H9 (cell line): ENCODE measurements around the gene ARHGEF7. TPM values are rescaled to one million over a fixed set of nuclear protein-coding genes. Genes with fewer than 3 reads are reported as not detected.

ENCODE experiments used
- DNase-seq: peaks from one replicate; pipeline ENCODE4 v3.0.0-alpha.2; 2017
- H2AFZ ChIP-seq: one replicate; pipeline ENCODE4 v1.6.1; 2013; ENCODE audit warnings: mild to moderate bottlenecking, low read length, control low read depth, moderate library complexity
- H2AK5ac ChIP-seq: 2 replicates; pipeline ENCODE4 v1.6.1; 2013; ENCODE audit warnings: low read length, control low read depth, mixed read lengths; ENCODE audit not compliant: insufficient read length
- H2BK120ac ChIP-seq: one replicate; pipeline ENCODE4 v1.6.1; 2013; ENCODE audit warnings: low read depth, mild to moderate bottlenecking, low read length, control low read depth, inconsistent platforms; ENCODE audit not compliant: poor library complexity, severe bottlenecking
- H2BK12ac ChIP-seq: 2 replicates; pipeline ENCODE4 v1.6.1; 2013; ENCODE audit warnings: low read length, control low read depth, mixed read lengths, low read depth; ENCODE audit not compliant: insufficient read length
- H2BK15ac ChIP-seq: 2 replicates; pipeline ENCODE4 v1.6.1; 2013; ENCODE audit warnings: low read depth, low read length, control low read depth
- H2BK20ac ChIP-seq: one replicate; pipeline ENCODE4 v1.6.1; 2013; ENCODE audit warnings: low read depth, mild to moderate bottlenecking, low read length, control low read depth, inconsistent platforms; ENCODE audit not compliant: poor library complexity, severe bottlenecking
- H2BK5ac ChIP-seq: 2 replicates; pipeline ENCODE4 v1.6.1; 2013; ENCODE audit warnings: low read length, control low read depth, mixed read lengths; ENCODE audit not compliant: insufficient read length
- H3K14ac ChIP-seq: 2 replicates; pipeline ENCODE4 v1.6.1; 2013; ENCODE audit warnings: low read length, control low read depth; ENCODE audit not compliant: insufficient read depth
- H3K18ac ChIP-seq: 2 replicates; pipeline ENCODE4 v1.6.1; 2013; ENCODE audit warnings: low read depth, mild to moderate bottlenecking, mixed read lengths, low read length, control low read depth; ENCODE audit not compliant: insufficient read length
- H3K23ac ChIP-seq: 2 replicates; pipeline ENCODE4 v1.6.1; 2013; ENCODE audit warnings: low read length, control low read depth, mixed read lengths, low read depth; ENCODE audit not compliant: insufficient read length
- H3K23me2 ChIP-seq: 2 replicates; pipeline ENCODE4 v1.6.1; 2013; ENCODE audit warnings: low read depth, mild to moderate bottlenecking, mixed read lengths, low read length, control low read depth; ENCODE audit not compliant: insufficient read length, poor library complexity, severe bottlenecking
- H3K27ac ChIP-seq: 2 replicates; pipeline ENCODE4 v1.5.1; 2013; ENCODE audit warnings: low read length, control low read depth, mixed read lengths, low read depth; ENCODE audit not compliant: insufficient read length
- H3K27me3 ChIP-seq: 2 replicates; pipeline ENCODE4 v1.6.1; 2013; ENCODE audit warnings: low read length, control low read depth, inconsistent platforms; ENCODE audit not compliant: insufficient read depth
- H3K4ac ChIP-seq: 2 replicates; pipeline ENCODE4 v1.6.1; 2013; ENCODE audit warnings: low read depth, mild to moderate bottlenecking, control low read depth, inconsistent platforms, low read length, moderate library complexity
- H3K4me1 ChIP-seq: 2 replicates; pipeline ENCODE4 v1.6.1; 2013; ENCODE audit warnings: low read length, control low read depth, inconsistent platforms; ENCODE audit not compliant: insufficient read depth
- H3K4me2 ChIP-seq: 2 replicates; pipeline ENCODE4 v1.6.1; 2013; ENCODE audit warnings: low read length, control low read depth, mixed read lengths; ENCODE audit not compliant: insufficient read length, insufficient read depth
- H3K56ac ChIP-seq: 2 replicates; pipeline ENCODE4 v1.6.1; 2013; ENCODE audit warnings: low read depth, mild to moderate bottlenecking, mixed read lengths, low read length, control low read depth; ENCODE audit not compliant: insufficient read length
- H3K79me1 ChIP-seq: 2 replicates; pipeline ENCODE4 v1.6.1; 2013; ENCODE audit warnings: low read depth, mild to moderate bottlenecking, moderate library complexity, low read length, control low read depth, inconsistent platforms; ENCODE audit not compliant: insufficient read depth, poor library complexity, severe bottlenecking
- H3K79me2 ChIP-seq: 2 replicates; pipeline ENCODE4 v1.6.1; 2013; ENCODE audit warnings: low read length, control low read depth, inconsistent platforms; ENCODE audit not compliant: insufficient read depth
- H3K9ac ChIP-seq: 2 replicates; pipeline ENCODE4 v1.6.1; 2013; ENCODE audit warnings: low read length, control low read depth, mixed read lengths; ENCODE audit not compliant: insufficient read length; ENCODE audit errors: extremely low read depth
- H3K9me3 ChIP-seq: one replicate; pipeline ENCODE4 v1.6.1; 2013; ENCODE audit warnings: low read depth, low read length, inconsistent platforms; ENCODE audit not compliant: control insufficient read depth
- H3T11ph ChIP-seq: one replicate; pipeline ENCODE4 v1.6.1; 2013; ENCODE audit warnings: mild to moderate bottlenecking, low read length, control low read depth, inconsistent platforms
- H4K20me1 ChIP-seq: one replicate; pipeline ENCODE4 v1.6.1; 2013; ENCODE audit not compliant: control insufficient read depth, insufficient read length, insufficient read depth
- H4K5ac ChIP-seq: 2 replicates; pipeline ENCODE4 v1.6.1; 2013; ENCODE audit warnings: low read depth, mild to moderate bottlenecking, mixed read lengths, low read length, control low read depth; ENCODE audit not compliant: insufficient read length
- H4K8ac ChIP-seq: replicated peaks from 2 replicates; pipeline ENCODE4 v1.6.1; 2013; ENCODE audit warnings: low read length, control low read depth, mixed read lengths, low read depth; ENCODE audit not compliant: insufficient read length
- H4K91ac ChIP-seq: 2 replicates; pipeline ENCODE4 v1.6.1; 2013; ENCODE audit warnings: low read depth, mild to moderate bottlenecking, moderate library complexity, mixed read lengths, low read length, control low read depth; ENCODE audit not compliant: insufficient read length
- H3K27ac Mint-ChIP-seq, 3 experiments: 2 replicates in 2 of 3; 3 replicates in 1 of 3; pipeline ENCODE4 v1.8.0; 2020 to 2021; ENCODE audit warnings: mixed read lengths in 3 of 3, mild to moderate bottlenecking in 1 of 3, moderate library complexity in 1 of 3
- H3K27me3 Mint-ChIP-seq: 2 replicates; pipeline ENCODE4 v1.8.0; 2021; ENCODE audit warnings: low read depth, mild to moderate bottlenecking, moderate library complexity, mixed read lengths
- H3K36me3 Mint-ChIP-seq, 3 experiments: 2 replicates in 2 of 3; 3 replicates in 1 of 3; pipeline ENCODE4 v1.8.0; 2020 to 2021; ENCODE audit warnings: low read depth in 3 of 3, mixed read lengths in 3 of 3; ENCODE audit not compliant: insufficient read depth in 1 of 3
- H3K4me1 Mint-ChIP-seq, 2 experiments: 2 replicates each; pipeline ENCODE4 v1.8.0; 2020; ENCODE audit warnings: mixed read lengths in 2 of 2
- H3K4me3 Mint-ChIP-seq, 2 experiments: 2 replicates in 1 of 2; 3 replicates in 1 of 2; pipeline ENCODE4 v1.8.0; 2020 to 2021; ENCODE audit warnings: mild to moderate bottlenecking in 2 of 2, mixed read lengths in 2 of 2, moderate library complexity in 1 of 2
- H3K9me3 Mint-ChIP-seq, 2 experiments: 2 replicates in 1 of 2; 3 replicates in 1 of 2; pipeline ENCODE4 v1.8.0; 2020; ENCODE audit warnings: mild to moderate bottlenecking in 2 of 2, mixed read lengths in 2 of 2, moderate library complexity in 1 of 2
- WGBS: extraction: QIAGEN DNeasy Blood & Tissue Kit; methylation state at CpG from one replicate; pipeline ENCODE4 v1.1.7; 2013; ENCODE audit warnings: missing lambda C conversion rate, low lambda C conversion rate, mixed read lengths; ENCODE audit not compliant: insufficient read length; ENCODE audit errors: extremely low coverage; 5-methylcytosine and 5-hydroxymethylcytosine counted together
- total RNA-seq: library from RNA; stranded (reverse); gene quantifications from 2 replicates; pipeline ENCODE4 v1.2.1, GENCODE V29; 2021
- TF ChIP-seq, protein P1 (sequence below): fragments of 200-600 bp; sonication (generic); conservative IDR thresholded peaks from 3 replicates; pipeline ENCODE4 v1.8.0; 2021; ENCODE audit warnings: antibody characterized with exemption, mild to moderate bottlenecking

ARHGEF7 gene
- total RNA-seq, 1 experiment from 2014 or later: 51.9 TPM

DNA sequence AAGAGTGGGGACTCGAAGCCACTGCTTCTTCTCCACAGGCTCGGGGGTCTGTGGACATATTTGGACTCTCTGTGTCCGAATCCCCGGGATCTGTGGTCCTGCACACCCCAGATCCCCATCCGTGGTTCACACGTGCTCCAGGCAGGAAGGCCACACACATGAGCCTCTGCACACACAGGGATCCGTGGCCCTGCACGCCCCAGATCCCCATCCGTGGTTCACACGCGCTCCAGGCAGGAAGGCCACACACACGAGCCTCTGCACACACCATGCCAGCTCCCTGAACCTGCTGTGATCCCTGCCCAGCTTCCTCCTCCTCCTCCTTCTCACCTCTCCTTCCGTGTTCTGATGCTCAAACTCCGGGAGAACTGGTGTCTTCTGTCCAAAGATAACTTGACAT lies 208.4 kb downstream of the ARHGEF7 start:
- Histone ChIP-seq H3K23me2 (no peaks in the 10 kb centered on the region), H2BK5ac (no peak overlapping the region), H2BK120ac (no peak overlapping the region), H3K27ac (no peak overlapping the region), H3K9ac (no peak overlapping the region), H3K18ac (no peak overlapping the region), H4K5ac (no peak overlapping the region), H2BK12ac (no peak overlapping the region), H3K4me1 (no peaks in the 10 kb centered on the region), H2BK20ac (no peak overlapping the region), H2AFZ (no peak overlapping the region), H4K91ac (no peak overlapping the region), H3K27me3 (no peaks in the 10 kb centered on the region), H3K4ac (no peak overlapping the region), H3T11ph (no peak overlapping the region), H3K23ac (no peak overlapping the region), H3K4me2 (no peak overlapping the region), H2BK15ac (no peak overlapping the region), H4K20me1 (no peaks in the 10 kb centered on the region), H3K79me2 (no peaks in the 10 kb centered on the region), H3K9me3 (no peaks in the 10 kb centered on the region), H3K56ac (no peak overlapping the region), H3K14ac (no peak overlapping the region), H3K79me1 (no peaks in the 10 kb centered on the region), H4K8ac (no peak overlapping the region), H2AK5ac (no peak overlapping the region)
- Mint-ChIP-seq H3K27me3 (no peaks in the 10 kb centered on the region), H3K27ac (peak overlapping the region in 1 of 3 experiments; percentile 1; a peak in 1 of 7 replicates), H3K9me3 (no peaks in the 10 kb centered on the region; a peak in 1 of 5 replicates), H3K36me3 (no peaks in the 10 kb centered on the region; a peak in 1 of 7 replicates), H3K4me1 (peaks cover 5 to 7% of the 10 kb centered on the region in 2 experiments; a peak in 2 of 4 replicates), H3K4me3 (no peak overlapping the region)
- DNase-seq: peak; percentile 17
- WGBS: no CpG with 5 or more reads among the region's 14 CpGs
- TF ChIP-seq, protein P1, sequence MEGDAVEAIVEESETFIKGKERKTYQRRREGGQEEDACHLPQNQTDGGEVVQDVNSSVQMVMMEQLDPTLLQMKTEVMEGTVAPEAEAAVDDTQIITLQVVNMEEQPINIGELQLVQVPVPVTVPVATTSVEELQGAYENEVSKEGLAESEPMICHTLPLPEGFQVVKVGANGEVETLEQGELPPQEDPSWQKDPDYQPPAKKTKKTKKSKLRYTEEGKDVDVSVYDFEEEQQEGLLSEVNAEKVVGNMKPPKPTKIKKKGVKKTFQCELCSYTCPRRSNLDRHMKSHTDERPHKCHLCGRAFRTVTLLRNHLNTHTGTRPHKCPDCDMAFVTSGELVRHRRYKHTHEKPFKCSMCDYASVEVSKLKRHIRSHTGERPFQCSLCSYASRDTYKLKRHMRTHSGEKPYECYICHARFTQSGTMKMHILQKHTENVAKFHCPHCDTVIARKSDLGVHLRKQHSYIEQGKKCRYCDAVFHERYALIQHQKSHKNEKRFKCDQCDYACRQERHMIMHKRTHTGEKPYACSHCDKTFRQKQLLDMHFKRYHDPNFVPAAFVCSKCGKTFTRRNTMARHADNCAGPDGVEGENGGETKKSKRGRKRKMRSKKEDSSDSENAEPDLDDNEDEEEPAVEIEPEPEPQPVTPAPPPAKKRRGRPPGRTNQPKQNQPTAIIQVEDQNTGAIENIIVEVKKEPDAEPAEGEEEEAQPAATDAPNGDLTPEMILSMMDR: no peak
